Myocyte (in vitro differentiated cells): Measurements from ENCODE around the gene VAMP4. TPM values are rescaled to one million over a fixed set of nuclear protein-coding genes. Genes with fewer than 3 reads are reported as not detected.
"Not testable (repeated sequence)": the region's sequence is repeated elsewhere in the genome, so short reads cannot be mapped to it uniquely, and the experiment has no call there.

Source experiments
- DNase-seq: peaks from one replicate; pipeline ENCODE4 v3.0.0-alpha.2; 2012; ENCODE audit warnings: low read depth
- total RNA-seq: library from RNA; depleted of rRNA; stranded (reverse); fragments of >200 nt; gene quantifications from 2 replicates; pipeline ENCODE4 v1.2.3, GENCODE V29; 2014

Gene VAMP4
- total RNA-seq, 1 donor from 2014 or later = 4.1 TPM

DNA sequence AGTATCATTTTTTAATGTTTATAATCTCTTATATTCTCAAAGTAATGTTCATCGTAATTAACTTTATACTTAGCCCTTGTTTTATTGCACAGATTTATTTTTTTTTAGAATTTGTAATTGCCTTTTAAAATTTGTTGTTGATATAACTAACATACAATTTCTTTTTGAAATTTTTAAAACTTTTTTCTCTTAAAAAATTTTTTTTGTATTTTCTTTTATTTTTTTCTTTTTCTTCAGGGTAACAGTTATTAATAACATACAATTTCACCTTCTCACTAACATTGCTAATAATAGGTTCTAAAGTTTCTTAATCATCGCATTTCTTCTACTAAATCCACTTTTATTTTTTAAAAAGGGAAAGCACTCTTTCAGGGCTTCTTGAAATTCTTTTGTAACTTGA, 11.3 kb upstream of the VAMP4 start:
- no peak for DNase-seq

DNA sequence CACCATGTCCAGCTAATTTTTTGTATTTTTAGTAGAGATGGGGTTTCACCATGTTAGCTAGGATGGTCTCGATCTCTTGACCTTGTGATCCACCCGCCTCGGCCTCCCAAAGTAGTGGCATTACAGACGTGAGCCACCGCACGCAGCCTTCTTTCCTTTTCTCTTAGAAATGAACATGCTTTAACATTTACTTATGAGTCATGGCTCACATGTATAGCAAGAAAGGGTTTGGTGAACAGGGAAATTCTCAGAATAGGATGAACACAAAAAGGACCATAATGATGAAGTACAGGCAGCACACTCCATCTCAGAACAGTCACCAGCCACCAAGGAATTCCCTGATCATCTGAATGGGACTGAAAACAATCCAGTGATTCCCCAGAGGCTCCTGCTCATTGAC, 9.4 kb upstream of the VAMP4 start:
- no peak for DNase-seq

DNA sequence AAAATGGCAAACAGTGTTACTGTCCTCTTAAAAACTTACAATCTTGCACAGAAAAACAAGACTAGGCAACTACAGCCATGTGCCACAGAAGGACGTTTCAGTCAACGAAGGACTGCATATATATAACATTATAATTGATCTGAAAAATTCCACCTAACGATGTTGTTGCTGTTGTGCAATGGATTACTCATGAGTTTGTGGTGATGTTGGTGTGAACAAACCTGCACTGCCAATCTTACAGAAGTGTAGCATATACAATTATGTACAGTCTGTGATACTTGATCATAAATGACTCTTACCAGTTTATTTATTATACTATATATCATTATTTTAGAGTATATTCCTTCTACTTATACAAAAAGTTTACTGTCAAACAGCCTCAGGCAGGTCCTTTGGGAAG, 6.8 kb upstream of the VAMP4 start:
- DNase-seq = no peak

DNA sequence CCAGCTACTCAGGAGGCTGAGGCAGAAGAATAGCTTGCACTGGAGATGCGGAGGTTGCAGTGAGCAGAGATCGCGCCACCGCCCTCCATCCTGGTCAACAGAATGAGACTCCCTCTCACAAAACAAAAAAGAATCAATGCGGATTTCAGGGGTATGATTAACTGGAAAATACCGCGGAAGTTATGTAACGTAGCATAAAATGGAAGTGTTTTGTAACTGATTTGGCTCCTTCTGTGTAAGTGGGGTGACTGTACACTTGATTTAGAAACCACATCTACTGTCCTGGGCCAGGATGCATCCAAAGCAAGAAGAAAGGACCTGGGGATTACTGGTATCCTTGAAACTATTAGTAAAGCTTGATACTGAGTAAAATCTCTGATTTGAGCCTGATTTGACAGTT, 3.1 kb upstream of the VAMP4 start:
- DNase-seq = no peak

DNA sequence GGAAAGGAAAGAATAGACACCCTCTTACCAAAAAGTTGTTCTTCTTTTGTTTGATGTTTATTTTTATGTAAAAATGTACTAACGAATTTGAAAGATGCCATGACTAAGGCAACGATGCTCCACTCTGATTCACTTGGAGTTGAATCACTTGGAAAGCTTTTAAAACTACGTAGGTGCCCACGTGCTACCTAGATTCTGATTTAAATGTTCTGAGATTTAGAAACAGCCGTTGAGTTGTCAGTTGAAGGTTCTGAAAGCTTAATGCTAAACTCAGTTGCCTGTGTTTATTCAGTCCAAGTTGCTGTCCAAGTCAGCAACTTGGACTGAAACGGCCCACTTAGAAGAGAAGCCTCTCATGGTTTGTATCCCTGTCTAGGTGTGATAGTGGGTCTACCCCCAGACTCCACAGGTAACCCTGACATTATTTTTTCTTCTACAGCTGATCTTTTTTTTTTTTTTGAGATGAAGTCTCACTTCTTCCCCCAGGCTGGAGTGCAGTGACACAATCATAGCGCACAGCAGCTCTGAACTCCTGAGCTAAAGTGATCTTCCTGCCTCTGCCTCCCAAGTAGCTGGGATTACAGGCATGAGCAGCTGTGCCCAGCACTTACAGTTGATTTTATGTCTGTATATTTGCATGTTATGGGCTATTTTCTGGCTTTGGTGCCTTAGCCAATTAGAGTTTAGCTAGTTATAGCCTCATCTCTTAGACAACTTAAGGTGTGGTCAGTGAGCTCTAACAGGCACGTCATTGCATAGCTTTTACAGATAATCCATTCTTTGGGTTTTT, 1.4 kb upstream of the VAMP4 start:
- peak; percentile 72 for DNase-seq

DNA sequence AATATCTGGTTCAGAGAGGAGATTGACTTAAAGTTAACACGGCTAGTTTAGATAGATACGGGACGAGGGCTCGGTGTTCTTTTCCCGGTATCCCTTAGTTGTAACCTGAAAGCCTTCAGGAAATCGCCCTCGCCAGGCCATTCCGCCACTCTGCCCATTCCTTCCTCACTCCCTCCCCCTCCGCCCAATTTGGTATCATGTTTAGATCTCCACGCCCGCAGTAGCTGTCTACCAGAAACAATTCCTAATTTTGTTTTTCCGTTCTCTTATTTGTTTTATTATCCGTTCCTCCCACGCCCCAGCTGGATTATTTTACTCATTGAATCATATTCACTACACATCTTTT, 685 bp upstream of the VAMP4 start:
- peak; percentile 72 for DNase-seq

DNA sequence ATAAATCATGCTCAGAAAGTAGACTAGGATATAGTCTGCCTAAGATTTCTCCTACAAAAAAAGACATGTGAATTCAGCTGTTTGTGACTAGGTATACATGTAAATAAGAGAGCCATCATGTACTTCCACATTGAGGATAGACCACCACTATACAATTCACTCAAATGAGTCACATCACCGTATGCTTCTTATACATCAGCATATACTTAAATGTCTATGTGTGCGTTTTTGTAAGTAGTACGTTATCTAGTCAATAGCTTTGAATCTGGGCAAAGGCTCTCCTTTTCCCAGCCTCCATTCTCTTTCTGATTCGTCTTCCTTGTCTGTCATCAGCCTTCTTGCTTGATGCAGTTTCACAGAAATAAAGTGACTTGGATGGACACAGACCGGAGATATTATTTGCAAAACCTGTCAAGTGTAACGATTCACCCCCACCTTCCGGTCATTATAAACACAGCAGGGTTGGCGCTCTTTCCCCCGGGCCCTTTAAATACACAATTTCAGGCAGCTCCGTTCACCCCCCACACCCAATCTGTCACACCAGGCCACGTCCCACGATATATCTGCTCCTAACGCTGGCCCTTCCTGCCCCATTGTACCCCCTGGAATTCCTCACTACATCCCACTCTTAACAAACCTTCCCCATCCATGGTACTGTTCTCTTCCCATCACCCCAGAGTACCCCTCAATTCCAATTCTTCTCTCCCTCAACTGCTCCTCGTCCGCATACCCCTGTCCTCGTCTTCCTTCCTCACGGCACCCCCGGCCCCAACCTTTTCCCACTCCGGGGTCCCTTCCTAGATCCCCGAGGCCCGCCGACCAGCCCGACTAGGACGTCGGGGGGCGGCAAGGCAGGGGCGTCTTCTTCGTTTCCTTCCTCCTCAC, 636 bp downstream of the VAMP4 start:
- DNase-seq = peak; percentile 56

DNA sequence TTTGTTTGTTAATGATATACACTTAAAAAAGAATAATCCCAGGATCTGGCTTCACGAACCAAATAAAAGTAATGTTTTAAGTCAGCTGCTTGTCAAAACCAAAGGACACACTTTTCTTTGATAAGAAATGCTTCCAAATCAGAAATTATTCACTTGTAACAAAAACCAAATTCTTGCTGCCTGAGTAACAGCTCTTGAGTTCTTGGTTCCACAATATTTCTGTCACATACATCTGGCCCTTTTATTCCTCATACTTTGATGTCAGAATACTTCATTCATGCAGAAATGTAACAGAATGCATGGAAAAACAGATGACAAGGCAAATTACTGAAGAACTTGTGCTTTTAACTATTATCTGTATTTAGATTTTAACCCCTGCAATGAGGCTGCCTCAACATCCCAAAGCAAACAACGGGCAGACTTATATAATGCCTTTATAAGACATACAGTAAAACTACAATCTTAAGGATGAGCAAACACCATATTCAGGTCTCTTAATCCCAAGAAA, 1.5 kb downstream of the VAMP4 start:
- DNase-seq = no peak

DNA sequence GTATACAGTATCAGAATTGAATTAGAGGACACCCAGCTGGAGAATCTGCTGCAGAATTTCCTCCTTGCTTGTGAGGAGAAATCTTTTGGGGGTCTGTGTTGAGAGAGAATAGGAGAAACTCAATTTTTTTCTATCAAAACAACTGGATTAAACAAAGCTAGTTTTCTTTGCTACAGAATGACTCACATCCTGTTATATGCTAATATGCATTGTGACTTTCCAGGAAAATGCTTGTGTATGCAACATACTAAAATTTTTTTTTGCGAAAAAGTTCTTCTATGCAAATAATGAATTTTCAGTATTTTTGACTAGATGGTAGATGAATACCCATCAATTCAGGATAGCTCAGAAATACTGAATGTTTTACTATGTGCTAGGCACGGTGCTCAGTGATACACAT, 2.2 kb downstream of the VAMP4 start:
- no peak for DNase-seq

DNA sequence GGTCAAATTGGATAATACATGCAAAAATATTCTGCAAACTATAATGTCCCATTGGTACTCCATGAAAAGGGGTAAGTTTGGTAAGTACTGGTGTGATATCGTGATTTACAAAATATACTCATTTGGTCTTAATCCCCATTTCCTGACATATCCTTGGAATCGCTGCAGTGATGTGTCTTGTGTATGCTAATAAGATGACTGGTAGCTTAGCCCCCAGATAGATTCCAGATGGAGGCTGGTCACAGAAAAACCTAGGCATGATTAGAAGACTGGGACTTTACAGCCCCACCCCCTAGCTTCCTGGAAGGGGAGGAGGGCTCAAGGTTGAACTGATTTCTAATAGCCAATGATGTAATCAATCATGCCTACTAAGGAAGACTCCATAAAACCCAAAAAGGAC, 3.0 kb downstream of the VAMP4 start:
- no peak for DNase-seq

DNA sequence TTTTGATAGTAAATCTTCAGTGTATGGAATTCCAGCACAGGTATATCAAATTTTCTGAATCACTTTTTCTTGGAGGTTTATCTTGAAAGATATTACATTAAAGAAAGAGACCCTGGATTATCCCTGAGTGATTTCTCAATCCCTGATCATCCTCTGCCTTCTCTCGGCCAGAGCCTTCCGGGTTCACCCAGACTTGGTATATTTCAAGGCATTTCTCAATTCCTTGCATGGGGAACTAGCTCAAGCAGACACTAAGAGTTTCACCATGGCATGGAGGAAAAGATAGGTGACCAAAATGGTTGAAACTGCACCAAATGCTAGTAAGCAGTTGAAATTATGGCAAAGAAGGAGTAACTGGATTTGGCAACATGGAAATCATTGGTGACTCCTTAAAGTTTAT, 5.7 kb downstream of the VAMP4 start:
- DNase-seq = no peak

DNA sequence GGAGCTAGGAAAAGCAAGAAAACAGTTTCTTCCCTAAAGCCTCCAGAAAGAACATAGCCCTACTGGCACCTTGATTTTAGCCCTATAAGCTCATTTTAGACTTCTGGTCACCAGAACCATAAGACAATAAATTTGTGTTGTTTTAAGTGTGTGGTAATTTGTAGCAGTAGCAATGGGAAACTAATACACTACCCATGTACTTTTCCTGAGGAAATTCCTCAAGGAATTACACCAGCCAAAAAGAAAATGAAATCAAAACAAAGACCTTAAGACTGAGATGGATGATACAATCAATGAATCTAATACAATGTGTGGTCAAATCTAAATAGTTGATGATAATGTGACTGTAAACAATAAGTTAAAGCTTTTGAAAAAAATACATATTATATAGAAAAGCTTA, 11.8 kb downstream of the VAMP4 start:
- no peak for DNase-seq

DNA sequence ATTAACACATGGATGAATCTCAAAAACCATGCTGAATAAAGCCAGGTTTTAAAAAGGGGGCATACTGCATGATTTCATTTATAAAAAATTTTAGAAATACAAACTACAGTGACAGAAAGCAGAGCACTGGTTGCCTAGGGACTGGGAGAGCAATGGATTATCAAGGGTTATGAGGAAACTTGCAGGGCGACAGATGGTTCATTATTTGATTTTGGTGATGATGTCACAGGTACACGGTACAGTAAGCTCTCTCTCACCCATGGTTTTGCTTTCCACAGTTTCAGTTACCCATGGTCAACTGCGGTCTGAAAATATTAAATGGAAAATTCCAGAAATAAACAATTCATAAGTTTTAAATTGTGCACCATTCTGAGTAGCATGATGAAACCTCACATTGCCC, 14.1 kb downstream of the VAMP4 start:
- no peak for DNase-seq

DNA sequence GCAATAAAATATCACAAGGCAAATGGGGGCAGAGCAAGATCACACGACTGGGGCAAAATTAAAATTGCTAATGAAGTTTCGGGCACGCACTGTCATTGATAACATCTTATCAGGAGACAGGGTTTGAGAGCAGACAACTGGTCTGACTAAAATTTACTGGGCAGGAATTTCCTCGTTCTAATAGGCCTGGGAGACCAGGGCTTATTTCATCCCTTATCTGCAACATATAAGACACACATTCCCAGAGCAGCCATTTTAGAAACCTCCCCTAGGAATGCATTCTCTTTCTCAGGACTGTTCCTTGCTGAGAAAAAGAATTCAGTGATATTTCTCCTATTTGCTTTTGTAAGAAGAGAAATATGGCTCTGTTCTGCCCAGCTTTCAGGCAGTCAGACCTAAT, 18.7 kb downstream of the VAMP4 start:
- DNase-seq = not testable (repeated sequence)

DNA sequence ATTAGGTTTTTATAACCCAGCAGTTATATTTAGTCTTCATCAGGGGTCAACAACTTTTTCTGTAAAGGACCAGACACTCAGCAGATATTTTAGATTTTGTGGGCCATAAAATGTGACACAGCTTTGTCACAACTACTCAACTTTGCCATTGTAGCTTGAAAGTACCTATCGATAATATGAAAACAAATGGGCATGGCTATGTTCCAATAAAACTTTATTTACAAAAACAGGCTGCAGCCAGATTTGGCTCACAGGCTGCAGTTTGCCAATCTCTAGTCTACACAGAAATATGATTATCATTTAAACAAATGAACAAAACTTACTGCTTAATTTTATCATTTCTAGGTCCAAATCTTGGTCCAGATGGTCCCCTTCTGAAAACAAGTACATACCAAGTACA, 23.0 kb downstream of the VAMP4 start:
- DNase-seq = no peak

DNA sequence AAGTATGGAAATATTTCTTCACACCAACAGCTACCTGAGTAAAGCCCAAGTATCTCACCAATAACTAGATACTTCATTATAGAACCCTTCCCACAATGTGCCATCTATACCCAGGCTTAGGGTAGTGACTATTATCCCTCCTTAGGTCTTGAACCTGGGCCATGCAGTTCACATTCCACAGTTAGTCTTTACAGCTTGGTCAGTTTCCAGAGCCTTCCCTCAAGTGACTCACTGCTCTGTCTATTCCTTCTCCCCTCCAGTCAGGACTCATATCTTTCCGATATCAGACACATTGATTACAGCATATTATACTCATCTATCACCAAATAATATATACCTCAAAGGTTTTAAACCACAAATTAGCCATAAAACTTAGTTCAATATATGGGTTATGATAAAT, 23.6 kb downstream of the VAMP4 start:
- no peak for DNase-seq

DNA sequence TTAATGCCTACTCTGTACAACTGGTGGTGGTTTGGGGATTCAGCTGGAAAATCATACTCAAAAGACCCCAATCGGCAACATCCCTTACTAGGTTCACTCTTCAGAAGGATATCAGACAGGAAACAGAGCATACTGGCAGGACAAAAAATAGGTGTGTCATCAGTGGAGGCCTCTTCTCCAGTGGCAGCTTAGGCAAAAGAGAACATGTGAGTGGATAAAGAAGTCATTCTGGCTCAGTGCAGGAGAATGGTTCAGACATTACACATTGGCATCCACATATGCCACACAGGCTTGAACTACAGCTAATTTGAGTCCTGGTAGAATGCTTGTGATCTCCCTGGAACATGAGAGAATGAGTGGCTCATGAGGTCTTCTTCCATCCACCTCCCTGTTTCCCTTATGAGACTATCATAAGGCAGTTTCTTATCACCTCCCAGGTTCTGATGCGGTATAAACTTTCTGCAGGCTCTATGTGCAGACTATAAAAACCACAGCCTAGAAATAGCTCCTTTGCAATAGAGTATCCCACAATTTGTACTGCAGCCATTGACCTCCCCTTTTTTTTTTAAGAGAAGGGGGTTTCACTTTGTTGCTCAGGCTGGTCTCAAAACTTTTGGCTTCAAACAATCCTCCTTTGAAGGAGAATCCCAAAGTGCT, 24.7 kb downstream of the VAMP4 start:
- peak; percentile 41 for DNase-seq

DNA sequence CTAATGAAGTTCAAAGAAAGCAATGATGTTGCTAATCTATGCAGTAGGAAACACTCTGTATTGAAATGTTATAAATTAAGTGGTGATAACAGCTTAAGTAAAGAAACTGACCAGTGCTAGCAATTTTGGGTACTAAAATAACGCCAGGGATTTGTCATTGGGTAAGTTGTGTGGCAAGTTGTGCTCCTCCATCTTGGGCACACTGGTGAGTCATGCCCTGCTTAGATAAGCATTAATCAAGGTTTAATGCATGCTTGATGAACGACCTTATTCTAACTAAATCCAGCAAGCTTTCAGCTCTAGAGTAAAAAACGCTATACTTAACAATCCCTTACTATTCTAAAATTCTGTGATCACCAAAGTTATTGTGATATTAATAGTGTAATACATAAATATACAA, 25.2 kb downstream of the VAMP4 start:
- DNase-seq = no peak

DNA sequence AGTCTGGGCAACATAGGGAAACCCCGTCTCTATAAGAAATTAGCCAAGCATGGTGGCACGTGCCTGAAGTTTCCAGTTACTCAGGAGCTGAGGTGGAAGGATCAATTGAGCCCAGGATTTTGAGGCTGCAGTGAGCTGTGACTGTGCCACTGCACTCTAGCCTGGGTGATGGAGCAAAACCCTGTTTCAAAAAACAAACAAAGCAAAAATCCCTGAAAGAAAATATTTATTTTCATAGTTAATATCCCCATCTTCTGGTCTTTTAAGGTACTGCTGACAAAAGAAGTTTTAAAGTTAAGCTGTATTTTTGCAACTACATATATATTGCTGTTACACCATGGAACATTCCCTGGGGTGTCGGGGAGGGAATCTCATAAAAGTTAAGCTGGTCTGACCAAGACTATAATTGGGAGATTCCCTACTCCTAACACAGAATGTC, 26.0 kb downstream of the VAMP4 start:
- peak; percentile 15 for DNase-seq

DNA sequence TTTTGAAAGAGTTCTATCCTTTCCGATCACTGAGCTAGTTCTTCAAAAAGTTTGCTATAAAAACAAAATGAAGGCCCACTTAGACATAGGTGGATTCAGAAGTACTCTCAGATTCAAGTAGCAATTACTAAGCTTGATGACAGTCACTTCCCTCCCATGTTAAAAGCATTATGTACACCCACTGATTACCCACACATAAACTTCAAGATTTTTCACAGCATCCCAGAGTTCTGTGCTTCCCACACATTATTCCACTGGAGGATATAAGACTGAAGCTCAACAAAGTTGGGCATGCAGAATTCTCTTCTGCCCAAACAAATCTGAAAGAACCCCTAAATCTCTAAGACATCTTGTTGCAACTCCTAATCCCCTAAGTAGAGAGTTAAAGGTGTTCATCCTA, 29.5 kb downstream of the VAMP4 start:
- no peak for DNase-seq

DNA sequence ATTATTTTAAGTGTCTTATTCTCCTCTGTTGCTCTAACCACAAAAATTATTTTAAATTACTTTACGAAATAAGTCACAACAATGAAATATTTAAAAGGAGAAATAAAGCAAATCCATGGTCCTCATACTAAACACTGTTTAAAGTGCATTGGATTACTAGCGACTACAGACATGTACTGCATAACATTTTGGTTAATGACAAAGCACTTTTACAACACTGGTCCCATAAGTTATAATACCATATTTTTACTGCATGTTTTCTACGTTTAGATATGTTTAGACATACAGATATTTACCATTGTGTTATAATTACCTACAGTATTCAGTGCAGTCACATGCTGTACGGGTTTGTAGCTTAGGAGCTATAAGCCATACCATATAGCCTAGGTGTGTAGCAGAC, 30.2 kb downstream of the VAMP4 start:
- no peak for DNase-seq

DNA sequence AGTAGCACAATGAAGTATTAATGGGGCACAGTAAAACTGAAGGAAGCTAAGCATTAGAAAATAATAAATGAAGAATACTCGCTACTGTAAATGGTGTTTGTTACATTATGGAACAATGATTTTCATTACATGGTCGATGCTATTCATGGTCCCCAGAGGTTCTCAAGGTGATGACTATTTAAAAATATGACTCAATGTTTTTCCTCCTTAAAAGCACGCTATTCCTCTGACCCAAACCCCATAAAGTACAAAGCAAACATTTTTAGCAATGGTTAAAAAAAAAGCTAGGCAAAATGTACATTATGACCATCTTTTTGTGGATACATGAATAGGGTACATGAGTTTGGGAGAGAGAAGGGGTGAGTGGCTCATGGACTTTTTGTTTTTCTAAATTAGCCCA, 34.3 kb downstream of the VAMP4 start:
- DNase-seq = no peak
